ENCODE results near the gene LALBA. TPM values are rescaled to one million over a fixed set of nuclear protein-coding genes. Genes with fewer than 3 reads are reported as not detected.

LALBA gene
- total and polyA plus RNA-seq, 2 of the 8 experiments (the other 6 are each of a cell fraction or from before 2014, with no cell fraction given) = not detected

DNA sequence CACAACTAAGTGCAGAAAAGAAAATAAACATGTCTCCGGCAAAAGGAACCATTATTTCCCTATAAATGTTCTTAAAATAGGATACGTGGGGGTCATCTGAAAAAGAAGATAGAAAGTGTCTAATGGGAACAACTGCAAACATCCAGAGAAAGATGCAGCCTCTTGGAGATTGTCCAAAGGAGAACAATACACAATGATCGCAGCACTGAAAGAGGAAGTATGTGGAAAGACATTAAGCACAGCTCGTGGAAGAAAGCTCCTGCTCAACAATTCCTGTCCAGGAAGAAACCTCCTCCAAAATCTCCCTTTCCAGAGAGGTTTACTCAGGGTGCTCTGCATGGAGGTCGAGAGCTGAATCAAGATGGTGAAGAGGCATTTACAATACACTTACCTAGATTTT lies 2.5 kb upstream of the LALBA start:
- TF ChIP-seq CTBP2 (IDR thresholded peaks at IDR 0.05; ENCODE audit: borderline replicate concordance, insufficient read depth, insufficient read length, low read length) (no peak), SIN3A (conservative IDR thresholded peaks at IDR 0.05 in 1 of 2, IDR thresholded peaks at IDR 0.05 in 1 of 2; ENCODE audit: low read depth in 1 of 2, low read length in 2 of 2) (no peak), GABPA (IDR thresholded peaks at IDR 0.05; ENCODE audit: borderline replicate concordance, insufficient read depth, low read length) (no peak), EZH2 (IDR thresholded peaks at IDR 0.05; ENCODE audit: low read depth, low read length, severe bottlenecking) (no peak), RBBP5 (IDR thresholded peaks at IDR 0.05; ENCODE audit: borderline replicate concordance, low read depth, low read length) (no peak), CEBPB (IDR thresholded peaks at IDR 0.05; ENCODE audit: low read depth, low read length) (no peak), TAF1 (IDR thresholded peaks at IDR 0.05; ENCODE audit: low read depth, low read length) (no peak), NANOG (IDR thresholded peaks at IDR 0.05; ENCODE audit: insufficient read depth, low read depth, low read length, poor library complexity, severe bottlenecking) (no peak), CHD2 (IDR thresholded peaks at IDR 0.05; ENCODE audit: low read length) (no peak), SIRT6 (IDR thresholded peaks at IDR 0.05; ENCODE audit: low read length) (no peak)
- H3K9ac ChIP-seq (replicated peaks in 1 of 4; ENCODE audit: extremely low read depth in 1 of 4, low read depth in 3 of 4, low read length in 3 of 4) = no peak overlapping the region
- H2BK15ac ChIP-seq (ENCODE audit: low read length) = no peak overlapping the region
- H2AFZ ChIP-seq (ENCODE audit: low read length) = no peak overlapping the region
- DNase-seq (ENCODE audit: low read depth in 1 of 2, low spot score in 2 of 2) = no peak
- H3K9me3 ChIP-seq (ENCODE audit: insufficient read depth in 2 of 2, low read depth in 1 of 2, low read length in 1 of 2) = no peaks in the 10 kb centered on the region
- no peak overlapping the region for H3K56ac ChIP-seq (replicated peaks; ENCODE audit: insufficient read length, low read depth, low read length)
- no peak overlapping the region for H2BK12ac ChIP-seq (ENCODE audit: low read depth, low read length)
- H3K4me3 ChIP-seq (ENCODE audit: extremely low read depth in 1 of 4, insufficient read depth in 2 of 4, low read depth in 3 of 4, low read length in 4 of 4) = no peak overlapping the region
- no peak overlapping the region for H4K91ac ChIP-seq (replicated peaks; ENCODE audit: insufficient read length, low read length)
- no peak overlapping the region for H3K14ac ChIP-seq (ENCODE audit: insufficient read length)
- no peak overlapping the region for H3K27ac ChIP-seq (ENCODE audit: low read depth, low read length)
- H4K8ac ChIP-seq (ENCODE audit: extremely low read depth, insufficient read depth, low read length) = no peak overlapping the region
- 91% methylated on average over 5 of the region's 5 CpGs; no CpG with 5 or more reads in 1 of the 2 experiments for WGBS, 2 experiments (ENCODE audit: extremely low coverage in 1 of 2, insufficient coverage in 1 of 2, insufficient read length in 1 of 2, insufficient replicate concordance in 2 of 2, low coverage in 1 of 2, low lambda C conversion rate in 2 of 2, missing lambda C conversion rate in 1 of 2)
- H3K23ac ChIP-seq (ENCODE audit: insufficient read length) = no peak overlapping the region
- H3K4ac ChIP-seq (replicated peaks; ENCODE audit: insufficient read length, low read depth, low read length) = no peak overlapping the region
- CTCF ChIA-PET (ENCODE audit: partially characterized antibody) = interaction anchor here (1.3 to 3.8 kb wide), 3 partner anchors 11 to 46 kb away, joined by 5 to 22 read pairs (median 9); no protein-coding TSS in a partner anchor
- no peaks in the 10 kb centered on the region for H3K4me1 ChIP-seq (replicated peaks in 1 of 4; ENCODE audit: control insufficient read depth in 3 of 4, insufficient read depth in 4 of 4, low read length in 3 of 4)
- no peaks in the 10 kb centered on the region for H3K79me2 ChIP-seq (ENCODE audit: control insufficient read depth in 1 of 2, insufficient read depth in 2 of 2, low read length in 2 of 2)
- no peak overlapping the region for H3K4me2 ChIP-seq (ENCODE audit: insufficient read depth in 1 of 2, low read depth in 2 of 2, low read length in 2 of 2)
- H2BK5ac ChIP-seq (ENCODE audit: low read depth, low read length) = no peak overlapping the region
- no peaks in the 10 kb centered on the region for H3K27me3 ChIP-seq (replicated peaks in 1 of 4; ENCODE audit: control insufficient read depth in 3 of 4, extremely low read depth in 1 of 4, insufficient read depth in 3 of 4, low read length in 3 of 4)
- FAIRE-seq = no peak
- H3K36me3 ChIP-seq (ENCODE audit: control insufficient read depth in 2 of 4, insufficient read depth in 4 of 4, low read length in 3 of 4) = no peaks in the 10 kb centered on the region
- POLR2A ChIA-PET (ENCODE audit: partially characterized antibody) = no interaction called here
- H2BK20ac ChIP-seq (ENCODE audit: low read length) = no peak overlapping the region
- H4K5ac ChIP-seq (ENCODE audit: insufficient read length, low read depth, low read length) = no peak overlapping the region
- no peaks in the 10 kb centered on the region for H4K20me1 ChIP-seq (replicated peaks in 1 of 2; ENCODE audit: control insufficient read depth in 1 of 2, insufficient read depth in 2 of 2, low read length in 2 of 2)
- no peak overlapping the region for H3K18ac ChIP-seq (ENCODE audit: extremely low read depth, low read length)
- no peaks in the 10 kb centered on the region for H3K23me2 ChIP-seq (ENCODE audit: low read depth, low read length)
- H2BK120ac ChIP-seq (replicated peaks; ENCODE audit: low read depth, low read length) = no peak overlapping the region
- H2AK5ac ChIP-seq (ENCODE audit: low read depth, low read length) = no peak overlapping the region
- H3K79me1 ChIP-seq (ENCODE audit: low read depth, low read length) = no peaks in the 10 kb centered on the region

Measured in H1 (cell line).